K562 (cell line): ENCODE measurements around the gene CLK3. TPM values are rescaled to one million over a fixed set of nuclear protein-coding genes. Genes with fewer than 3 reads are reported as not detected.

Experiments used
- ATAC-seq: fragments of 200-7000 bp; cut with Tn5 transposase; 3 replicates; pipeline ENCODE4 v1.9.1; 2020; ENCODE audit warnings: moderate library complexity
- BruUV-seq: library from RNA; stranded (reverse); fragments of 400-500 nt; replicated peaks from 2 replicates; lab custom pipeline; 2021; lab: Mats Ljungman, UMichigan
- CTCF ChIA-PET: fragments of 300-600 bp; formaldehyde crosslinking; extraction: SDS; loops from one replicate; lab custom pipeline; 2021; ENCODE audit warnings: low intra/inter-chr PET ratio; lab: Yijun Ruan, JAX
- POLR2A ChIA-PET: fragments of 300-600, 350-650 bp; sonication (Branson Sonifier 250); formaldehyde crosslinking; extraction: SDS; loops from one replicate; lab custom pipeline; 2021; ENCODE audit warnings: antibody characterized with exemption, inconsistent platforms; lab: Yijun Ruan, JAX
- DNase-seq, 4 experiments: peaks; one replicate each; pipeline versions ENCODE4 v3.0.0 to v3.0.0-alpha.2; 2011 to 2018; ENCODE audit warnings: low spot score in 3 of 4, mixed read lengths in 3 of 4; ENCODE audit errors: extremely low read depth in 1 of 4
- FAIRE-seq: peaks from 2 replicates; lab custom pipeline; 2011; peaks lifted over from hg19 to GRCh38; lab: Jason Lieb, UNC
- H2AFZ ChIP-seq: 2 replicates; pipeline ENCODE4 v1.6.0; 2011; ENCODE audit warnings: low read depth, low read length, control low read depth, inconsistent platforms
- H3K27ac ChIP-seq: fragments of 200-600 bp; 3 replicates; pipeline ENCODE4 v1.8.0; 2011; ENCODE audit warnings: low read depth, mild to moderate bottlenecking, control low read depth, inconsistent platforms, low read length, moderate library complexity, mixed read lengths; ENCODE audit errors: extremely low read depth
- H3K27me3 ChIP-seq, 2 experiments: fragments of 300-600 bp in 1 of 2; 2 replicates in 1 of 2; 3 replicates in 1 of 2; pipeline versions ENCODE4 v1.6.0 to v1.8.0; 2011; ENCODE audit warnings: inconsistent platforms in 2 of 2, low read length in 2 of 2, mild to moderate bottlenecking in 1 of 2, mixed read lengths in 1 of 2, moderate library complexity in 1 of 2; ENCODE audit not compliant: control insufficient read depth in 2 of 2, insufficient read depth in 2 of 2
- H3K36me3 ChIP-seq: fragments of 300-600 bp; 3 replicates; pipeline ENCODE4 v1.8.0; 2011; ENCODE audit warnings: mild to moderate bottlenecking, low read length, inconsistent platforms; ENCODE audit not compliant: control insufficient read depth, insufficient read depth
- H3K4me1 ChIP-seq, 2 experiments: fragments of 200-600 bp in 1 of 2; replicated peaks in 1 of 2; 2 replicates in 1 of 2; 3 replicates in 1 of 2; pipeline versions ENCODE4 v1.5.1 to v1.8.0; 2011; ENCODE audit warnings: inconsistent platforms in 2 of 2, low read length in 2 of 2, mild to moderate bottlenecking in 1 of 2, mixed read lengths in 1 of 2, moderate library complexity in 1 of 2; ENCODE audit not compliant: control insufficient read depth in 2 of 2, insufficient read depth in 2 of 2
- H3K4me2 ChIP-seq: 2 replicates; pipeline ENCODE4 v1.6.1; 2011; ENCODE audit warnings: low read length, control low read depth, inconsistent platforms, mixed read lengths; ENCODE audit not compliant: insufficient read depth
- H3K4me3 ChIP-seq: fragments of 200-600 bp; sonication (generic), shearing (Covaris generic); 2 replicates; pipeline ENCODE4 v1.5.1; 2016; ENCODE audit warnings: control low read depth, inconsistent platforms
- H3K79me2 ChIP-seq: fragments of 200-600 bp; 3 replicates; pipeline ENCODE4 v1.8.0; 2011; ENCODE audit warnings: low read length, inconsistent platforms; ENCODE audit not compliant: control insufficient read depth, insufficient read depth
- H3K9ac ChIP-seq, 2 experiments: 2 replicates each; pipeline versions ENCODE4 v1.6.0 to v1.6.1; 2011; ENCODE audit warnings: low read depth in 2 of 2, low read length in 2 of 2, control low read depth in 1 of 2, inconsistent platforms in 1 of 2, mild to moderate bottlenecking in 1 of 2, mixed read lengths in 1 of 2; ENCODE audit not compliant: insufficient read depth in 1 of 2
- H3K9me1 ChIP-seq: one replicate; pipeline ENCODE4 v1.6.0; 2011; ENCODE audit warnings: inconsistent platforms, mild to moderate bottlenecking, low read length, moderate library complexity; ENCODE audit not compliant: control insufficient read depth, insufficient read depth
- H3K9me3 ChIP-seq: replicated peaks from 2 replicates; pipeline ENCODE4 v1.5.1; 2011; ENCODE audit warnings: low read depth, low read length, inconsistent platforms; ENCODE audit not compliant: control insufficient read depth, insufficient read depth
- H4K20me1 ChIP-seq: replicated peaks from 2 replicates; pipeline ENCODE4 v1.6.1; 2011; ENCODE audit warnings: low read length, inconsistent platforms, mixed read lengths; ENCODE audit not compliant: control insufficient read depth, insufficient read depth
- ATF1 ChIP-seq, 2 experiments: fragments of 450-650 bp in 1 of 2; IDR thresholded peaks; 2 replicates each; pipeline ENCODE4 v1.6.1; 2016; ENCODE audit warnings: missing compliant biosample characterization in 1 of 2, missing genetic modification characterization in 1 of 2
- GTF2E2 ChIP-seq: fragments of 200-800 bp; sonication (Bioruptor generic); IDR thresholded peaks from 2 replicates; pipeline ENCODE4 v1.6.1; 2016; ENCODE audit warnings: missing genetic modification characterization, missing compliant biosample characterization
- HIVEP1 ChIP-seq: fragments of 250-450 bp; sonication (Bioruptor Pico); IDR thresholded peaks from 2 replicates; pipeline ENCODE4 v1.4.0; 2020; ENCODE audit warnings: mild to moderate bottlenecking
- MAZ ChIP-seq, 2 experiments: fragments of 450-650 bp in 1 of 2; sonication (generic) in 1 of 2; formaldehyde crosslinking; IDR thresholded peaks in 1 of 2; conservative IDR thresholded peaks in 1 of 2; 2 replicates each; pipeline versions ENCODE4 v1.4.0 to v1.5.0; 2020; ENCODE audit warnings: mild to moderate bottlenecking in 1 of 2, missing genetic modification reagents in 1 of 2
- PCBP2 ChIP-seq: fragments of 200-400 bp; formaldehyde crosslinking; IDR thresholded peaks from 2 replicates; pipeline ENCODE4 v1.6.1; 2018; ENCODE audit warnings: low read length, low read depth, mild to moderate bottlenecking, moderate library complexity; ENCODE audit not compliant: poor library complexity, severe bottlenecking
- PRPF4 ChIP-seq: fragments of 200-400 bp; formaldehyde crosslinking; IDR thresholded peaks from one replicate; pipeline ENCODE4 v1.6.1; 2017; ENCODE audit warnings: low read length, low read depth, mild to moderate bottlenecking; ENCODE audit not compliant: insufficient read depth, poor library complexity, severe bottlenecking
- PTRF ChIP-seq: fragments of 450-650 bp; IDR thresholded peaks from 2 replicates; pipeline ENCODE4 v1.6.1; 2016; ENCODE audit warnings: mild to moderate bottlenecking, missing genetic modification characterization, missing compliant biosample characterization
- SMC3 ChIP-seq: conservative IDR thresholded peaks from 2 replicates; pipeline ENCODE4 v1.6.1; 2011; ENCODE audit warnings: low read depth, low read length, improper control_type of control experiment; ENCODE audit not compliant: insufficient read depth
- SPI1 ChIP-seq: IDR thresholded peaks from 2 replicates; pipeline ENCODE4 v1.6.1; 2011; ENCODE audit warnings: low read depth, low read length, control low read depth, borderline replicate concordance
- U2AF2 ChIP-seq: fragments of 200-400 bp; formaldehyde crosslinking; optimal IDR thresholded peaks from 2 replicates; pipeline ENCODE3; 2017; ENCODE audit warnings: low read depth, mild to moderate bottlenecking, low read length
- ZNF280A ChIP-seq: fragments of 450-650 bp; IDR thresholded peaks from 2 replicates; pipeline ENCODE4 v1.6.1; 2018; ENCODE audit warnings: mild to moderate bottlenecking, low read depth; ENCODE audit not compliant: partially characterized antibody
- ZNF407 ChIP-seq: fragments of 450-650 bp; IDR thresholded peaks from 2 replicates; pipeline ENCODE4 v1.6.1; 2016; ENCODE audit warnings: low read depth
- ZNF507 ChIP-seq: conservative IDR thresholded peaks from 2 replicates; pipeline ENCODE4 v1.6.1; 2017; ENCODE audit warnings: missing genetic modification characterization, missing compliant biosample characterization
- ZNF830 ChIP-seq: fragments of 250-450 bp; sonication (Bioruptor Pico); IDR thresholded peaks from 2 replicates; pipeline ENCODE4 v1.5.0; 2021; ENCODE audit warnings: mild to moderate bottlenecking
- in situ Hi-C: fragments of 300-500 bp; cut with MboI; formaldehyde crosslinking; loops from 4 replicates; pipeline ENCODE4 v1.15.0; 2018; ENCODE audit warnings: inconsistent platforms, mixed read lengths
- intact Hi-C: fragments of 100-400 bp; cut with micrococcal nuclease; formaldehyde crosslinking; loops from 2 replicates; pipeline ENCODE4 v1.14.2; 2022
- polyA plus RNA-seq, 8 experiments: library from polyadenylated mRNA; depleted of rRNA in 4 of 8; stranded (reverse) in 5 of 8; unstranded in 3 of 8; fragments of >200 nt; fragmentation: Nextera tagmentation in 2 of 8; fragmentation: Illumina TruSeq in 1 of 8; extraction: Ambion mirVana in 2 of 8; extraction: Trizol in 1 of 8; gene quantifications; 2 replicates each; pipeline versions ENCODE4 v1.2.1 to v1.2.3, GENCODE V29; 2011 to 2014; ENCODE audit warnings: inconsistent platforms in 1 of 8, missing spikeins in 1 of 8
- total RNA-seq, 7 experiments: library from RNA; depleted of rRNA in 6 of 7; stranded (reverse); fragments of >200 nt in 6 of 7; fragmentation: Illumina TruSeq in 2 of 7; extraction: Trizol in 2 of 7; gene quantifications; 2 replicates each; pipeline versions ENCODE4 v1.2.1 to v1.2.3, GENCODE V29; 2011 to 2021; ENCODE audit warnings: low replicate concordance in 1 of 7

Gene CLK3
- total and polyA plus RNA-seq, 9 of the 15 experiments (the other 6 are each of a cell fraction or from before 2014, with no cell fraction given): 1.2 to 95.2 (median 51.7) TPM

- ChIA-PET POLR2A (interaction anchor here (1.1 to 2.3 kb wide), 4 partner anchors 8 to 20 kb away, joined by 3 to 4 read pairs (median 4); no protein-coding TSS in a partner anchor), CTCF (no interaction called here)
- no peak for DNase-seq
- no peak for ATAC-seq
- peaks cover 10% of the 10 kb centered on the region; the same call in 2 of the 3 replicates for H3K79me2 ChIP-seq
- H3K27ac ChIP-seq: no peak overlapping the region
- intact Hi-C loops: no loop called here
- no peaks in the 10 kb centered on the region for H3K9me3 ChIP-seq
- no peak for FAIRE-seq
- H3K27me3 ChIP-seq: no peaks in the 10 kb centered on the region
- no peak overlapping the region for H3K4me3 ChIP-seq
- H3K9me1 ChIP-seq: no peaks in the 10 kb centered on the region
- peaks cover 9% of the 10 kb centered on the region; the same call in 2 of the 3 replicates for H3K36me3 ChIP-seq
- peaks cover 17% of the 10 kb centered on the region; the same call in 1 of the 2 replicates for H4K20me1 ChIP-seq
- BruUV-seq: no TSS peak
- in situ Hi-C loops: no loop called here
- H3K4me1 ChIP-seq: peaks cover 8 to 25% of the 10 kb centered on the region in 2 experiments; a peak in 3 of 5 replicates
- H3K9ac ChIP-seq: no peak overlapping the region
- no peak overlapping the region for H2AFZ ChIP-seq
- no peak overlapping the region for H3K4me2 ChIP-seq
- TF ChIP-seq PRPF4: no peak
- no peak for TF ChIP-seq PTRF (tag)
- no peak for TF ChIP-seq ZNF507 (tag)
- no peak for TF ChIP-seq GTF2E2 (tag)
- no peak for TF ChIP-seq SPI1
- no peak for TF ChIP-seq ZNF280A
- no peak for TF ChIP-seq ATF1 (CRISPR knock-in tag; IDR thresholded peaks at IDR 0.05)
- TF ChIP-seq ATF1 (tag; IDR thresholded peaks at IDR 0.05): no peak
- no peak for TF ChIP-seq PCBP2
- TF ChIP-seq ZNF407: no peak
- no peak for TF ChIP-seq SMC3
- no peak for TF ChIP-seq HIVEP1
- no peak for TF ChIP-seq ZNF830 (CRISPR knock-in tag)
- no peak for TF ChIP-seq MAZ (CRISPR knock-in tag; conservative IDR thresholded peaks at IDR 0.05 in 1 of 2, IDR thresholded peaks at IDR 0.05 in 1 of 2)
- TF ChIP-seq U2AF2: no peak
These were observed 30.8 kb downstream of the CLK3 start for GRCh38 chr15:74646480-74646879.
